HFF-Myc (cell line): ENCODE data around the gene CHADL.

Experiments
- DNase-seq: peaks from one replicate; pipeline ENCODE4 v3.0.0-alpha.2; 2011; ENCODE audit warnings: low read depth; ENCODE audit errors: extremely low read depth
- H3K4me3 ChIP-seq: replicated peaks from 2 replicates; pipeline ENCODE4 v1.5.1; 2011; ENCODE audit warnings: low read depth, mild to moderate bottlenecking, control low read depth, low read length
- TF ChIP-seq, protein P1 (sequence below): IDR thresholded peaks from 2 replicates; pipeline ENCODE4 v1.5.1; 2012; ENCODE audit warnings: mild to moderate bottlenecking, low read depth, low read length, control low read depth; ENCODE audit errors: missing control alignments

CHADL gene, protein sequence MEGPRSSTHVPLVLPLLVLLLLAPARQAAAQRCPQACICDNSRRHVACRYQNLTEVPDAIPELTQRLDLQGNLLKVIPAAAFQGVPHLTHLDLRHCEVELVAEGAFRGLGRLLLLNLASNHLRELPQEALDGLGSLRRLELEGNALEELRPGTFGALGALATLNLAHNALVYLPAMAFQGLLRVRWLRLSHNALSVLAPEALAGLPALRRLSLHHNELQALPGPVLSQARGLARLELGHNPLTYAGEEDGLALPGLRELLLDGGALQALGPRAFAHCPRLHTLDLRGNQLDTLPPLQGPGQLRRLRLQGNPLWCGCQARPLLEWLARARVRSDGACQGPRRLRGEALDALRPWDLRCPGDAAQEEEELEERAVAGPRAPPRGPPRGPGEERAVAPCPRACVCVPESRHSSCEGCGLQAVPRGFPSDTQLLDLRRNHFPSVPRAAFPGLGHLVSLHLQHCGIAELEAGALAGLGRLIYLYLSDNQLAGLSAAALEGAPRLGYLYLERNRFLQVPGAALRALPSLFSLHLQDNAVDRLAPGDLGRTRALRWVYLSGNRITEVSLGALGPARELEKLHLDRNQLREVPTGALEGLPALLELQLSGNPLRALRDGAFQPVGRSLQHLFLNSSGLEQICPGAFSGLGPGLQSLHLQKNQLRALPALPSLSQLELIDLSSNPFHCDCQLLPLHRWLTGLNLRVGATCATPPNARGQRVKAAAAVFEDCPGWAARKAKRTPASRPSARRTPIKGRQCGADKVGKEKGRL

DNA sequence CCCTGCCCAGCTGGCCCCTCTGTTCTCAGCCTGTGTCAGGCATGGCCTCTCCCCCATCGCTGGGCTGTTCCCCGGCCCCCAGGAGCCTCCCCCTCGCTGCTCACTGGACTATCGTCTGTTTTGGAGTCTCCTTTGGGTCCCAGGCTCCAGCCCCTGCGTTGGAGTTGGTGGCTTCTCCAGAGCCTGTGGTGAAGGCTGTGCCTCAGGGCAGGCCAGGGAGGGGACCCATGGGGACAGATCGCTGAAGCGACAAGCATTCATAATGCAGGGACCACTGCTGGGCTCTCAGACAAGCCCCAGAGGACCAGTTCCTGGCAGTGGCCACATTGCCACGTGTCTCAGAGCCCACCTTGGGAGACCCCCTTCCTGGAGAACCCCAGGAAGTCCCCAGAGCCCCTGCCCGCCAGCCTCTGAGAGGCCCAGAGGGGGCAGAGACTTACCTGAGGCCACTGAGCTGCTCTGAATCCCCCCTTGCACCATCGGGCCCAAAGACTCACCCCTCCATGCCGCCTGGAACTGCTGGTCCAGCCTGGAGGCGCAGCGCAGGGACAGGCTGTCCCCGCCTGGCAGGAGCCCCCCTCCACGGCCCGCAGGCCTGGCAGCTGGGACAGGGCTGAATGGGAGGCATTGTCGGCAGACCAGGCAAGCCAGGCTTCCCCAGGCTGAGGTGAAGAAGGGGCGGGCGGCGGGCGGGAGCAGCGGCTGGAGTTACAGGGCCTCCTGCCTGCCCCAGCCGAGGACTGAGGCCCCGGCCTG is at the start of gene CHADL:
CHADL (minus strand) TSS at position 555 of the 756 bp plus-strand sequence; CDS start at position 505, 50 bp downstream.
- no peak within 1 kb of the TSS for H3K4me3 ChIP-seq
- TF ChIP-seq, protein P1, sequence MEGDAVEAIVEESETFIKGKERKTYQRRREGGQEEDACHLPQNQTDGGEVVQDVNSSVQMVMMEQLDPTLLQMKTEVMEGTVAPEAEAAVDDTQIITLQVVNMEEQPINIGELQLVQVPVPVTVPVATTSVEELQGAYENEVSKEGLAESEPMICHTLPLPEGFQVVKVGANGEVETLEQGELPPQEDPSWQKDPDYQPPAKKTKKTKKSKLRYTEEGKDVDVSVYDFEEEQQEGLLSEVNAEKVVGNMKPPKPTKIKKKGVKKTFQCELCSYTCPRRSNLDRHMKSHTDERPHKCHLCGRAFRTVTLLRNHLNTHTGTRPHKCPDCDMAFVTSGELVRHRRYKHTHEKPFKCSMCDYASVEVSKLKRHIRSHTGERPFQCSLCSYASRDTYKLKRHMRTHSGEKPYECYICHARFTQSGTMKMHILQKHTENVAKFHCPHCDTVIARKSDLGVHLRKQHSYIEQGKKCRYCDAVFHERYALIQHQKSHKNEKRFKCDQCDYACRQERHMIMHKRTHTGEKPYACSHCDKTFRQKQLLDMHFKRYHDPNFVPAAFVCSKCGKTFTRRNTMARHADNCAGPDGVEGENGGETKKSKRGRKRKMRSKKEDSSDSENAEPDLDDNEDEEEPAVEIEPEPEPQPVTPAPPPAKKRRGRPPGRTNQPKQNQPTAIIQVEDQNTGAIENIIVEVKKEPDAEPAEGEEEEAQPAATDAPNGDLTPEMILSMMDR = no peak
- no peak for DNase-seq

DNA sequence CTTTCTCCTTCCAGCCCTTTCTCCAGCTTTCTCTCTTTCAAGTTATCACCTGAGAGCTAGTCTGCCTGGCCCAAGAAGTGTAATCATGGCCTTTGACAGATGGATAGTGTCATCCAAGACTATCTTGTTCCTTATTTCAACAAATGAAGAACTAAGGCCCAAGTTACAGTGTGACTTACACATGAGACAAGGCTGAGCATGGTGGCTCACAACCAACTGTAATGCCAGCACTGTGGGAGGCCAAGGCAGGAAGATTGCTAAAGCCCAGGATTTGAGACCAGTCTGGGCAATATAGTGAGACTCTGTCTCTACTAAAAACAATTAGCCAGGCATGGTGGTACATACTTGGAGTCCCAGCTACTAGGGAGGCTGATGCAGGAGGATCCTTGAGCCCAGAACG is 48.9 kb upstream of the CHADL start:
- no peak for DNase-seq
- no peak overlapping the region for H3K4me3 ChIP-seq
- TF ChIP-seq, protein P1 = no peak

DNA sequence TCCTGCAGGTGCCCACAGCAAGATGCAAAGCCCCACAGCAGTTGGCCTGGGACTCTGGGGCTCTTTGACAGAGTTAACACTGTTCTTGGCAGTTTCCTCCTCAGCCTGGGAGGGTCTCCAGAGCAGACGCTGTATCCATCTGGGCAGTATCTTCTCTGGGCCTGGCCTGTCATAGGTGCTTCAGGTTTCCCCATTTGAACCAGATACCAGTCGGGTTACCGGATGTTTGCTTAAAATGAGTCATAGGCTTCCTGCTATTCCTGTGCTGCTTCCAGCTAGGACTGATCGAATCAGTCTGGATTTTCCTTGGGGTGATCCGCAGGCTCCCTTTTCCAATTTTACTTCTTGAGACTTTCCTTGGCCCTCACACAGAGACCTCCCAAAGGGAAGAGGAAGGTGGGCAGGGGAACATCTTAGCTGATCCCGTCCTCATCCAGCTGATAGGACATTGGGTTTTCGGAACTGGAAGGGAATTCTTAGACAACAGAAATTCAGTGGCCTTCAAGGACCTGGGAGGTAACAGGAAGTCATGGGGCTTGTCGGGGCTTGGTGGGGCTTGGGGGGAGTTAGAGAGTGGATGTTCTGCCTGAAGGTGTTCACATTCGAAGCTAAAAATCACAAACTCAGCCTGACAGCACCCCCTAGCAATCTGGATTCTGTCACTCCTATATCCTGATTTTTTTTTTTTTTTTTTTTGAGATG is 47.7 kb upstream of the CHADL start:
- DNase-seq = peak; percentile 78
- H3K4me3 ChIP-seq = peak overlapping the region; percentile 18; the same call in 1 of the 2 replicates
- TF ChIP-seq, protein P1 = no peak

DNA sequence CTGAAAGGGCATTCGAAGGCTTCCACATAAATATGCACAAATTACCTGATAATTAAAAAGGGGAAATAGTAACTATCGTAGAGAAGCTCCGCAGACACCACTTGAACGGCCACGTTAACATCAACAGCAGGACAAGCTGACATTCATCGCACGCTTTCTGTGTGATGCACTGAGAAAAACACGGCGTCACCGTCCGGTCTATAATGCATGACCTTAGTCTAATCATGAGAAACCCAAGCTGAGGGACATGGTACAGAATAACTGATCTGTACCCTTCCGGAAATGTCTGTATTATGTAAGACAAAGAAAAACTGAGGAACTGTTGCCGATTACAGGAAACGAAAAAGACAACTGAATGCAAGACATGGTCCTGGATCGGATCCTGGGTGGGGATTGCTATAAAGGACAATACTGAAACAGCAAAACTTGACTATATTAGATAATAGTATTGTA is 45.9 kb upstream of the CHADL start:
- H3K4me3 ChIP-seq = peak overlapping the region; percentile 83
- no peak for DNase-seq
- TF ChIP-seq, protein P1 = no peak

DNA sequence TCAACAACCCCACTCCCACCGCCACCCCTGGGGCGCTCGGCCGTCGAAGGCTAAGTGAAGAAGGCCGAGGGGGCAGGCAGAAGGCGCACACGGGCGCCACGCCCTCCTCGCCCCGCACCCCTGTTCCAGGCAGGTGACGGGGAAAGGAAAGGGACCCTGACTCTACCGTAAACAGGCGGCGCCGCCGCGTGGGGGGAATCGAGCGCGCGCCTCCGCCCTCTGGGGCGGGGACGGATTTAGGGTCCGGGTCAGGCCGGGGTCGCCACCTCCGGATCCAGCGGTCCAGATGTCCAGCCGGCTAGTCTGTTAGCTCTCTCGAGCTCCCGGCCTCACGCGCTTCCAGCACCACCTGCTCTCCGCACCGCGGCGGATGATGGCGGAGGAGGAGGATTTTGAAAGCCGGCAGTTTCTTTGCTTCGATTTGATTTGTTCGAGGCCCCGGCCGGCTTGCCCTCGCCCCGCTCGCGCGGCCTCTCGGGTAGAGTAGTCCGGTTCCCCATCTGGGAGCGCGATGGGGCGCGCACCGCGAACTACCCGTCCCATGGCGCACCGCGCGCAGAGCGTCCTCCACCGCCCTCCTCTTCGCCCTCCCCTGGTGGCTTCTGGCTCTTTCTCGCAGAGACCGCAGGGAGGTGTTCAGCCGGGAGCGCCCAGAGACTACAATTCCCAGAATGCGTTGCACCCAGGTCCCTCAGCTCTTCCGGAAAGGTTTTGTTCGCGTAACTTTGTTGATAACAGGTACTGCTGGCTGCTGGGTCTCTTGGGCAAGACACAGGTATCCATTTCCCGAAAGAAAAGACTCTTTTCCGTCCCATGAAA is 45.3 kb upstream of the CHADL start, which contains the start of gene RANGAP1:
RANGAP1 (minus strand) TSS at position 368 of the 819 bp plus-strand sequence. CDS start 5,143 bp downstream, outside the sequence.
- TF ChIP-seq, protein P1 = no peak
- DNase-seq = peak; percentile 97
- peak within 1 kb of the TSS; percentile 83 for H3K4me3 ChIP-seq
